GM12878 (cell line): Measurements from ENCODE around the gene SLC6A20. TPM values are rescaled to one million over a fixed set of nuclear protein-coding genes. Genes with fewer than 3 reads are reported as not detected.

Source experiments
- ATAC-seq: fragments of 200-7000 bp; cut with Tn5 transposase; 3 replicates; pipeline ENCODE4 v1.9.1; 2020; ENCODE audit warnings: mild to moderate bottlenecking, moderate library complexity
- BruUV-seq: library from RNA; stranded (reverse); fragments of 400-500 nt; replicated peaks from 2 replicates; lab custom pipeline; 2021; lab: Mats Ljungman, UMichigan
- CTCF ChIA-PET: fragments of 300-600 bp; sonication (Branson Sonifier 250); formaldehyde crosslinking; extraction: SDS; loops from one replicate; lab custom pipeline; 2021; ENCODE audit warnings: inconsistent platforms; lab: Yijun Ruan, JAX
- POLR2A ChIA-PET: fragments of 350-600 bp; formaldehyde crosslinking; extraction: SDS; loops from one replicate; lab custom pipeline; 2021; ENCODE audit warnings: inconsistent platforms; lab: Charles Lee
- RAD21 ChIA-PET: fragments of 300-600 bp; sonication (Branson Sonifier 250); formaldehyde crosslinking; loops from one replicate; lab custom pipeline; 2023; ENCODE audit warnings: antibody characterized with exemption; ENCODE audit not compliant: unreplicated experiment; lab: Charles Lee
- SMC1A ChIA-PET: fragments of 300-600 bp; sonication (Branson Sonifier 250); formaldehyde crosslinking; loops from one replicate; lab custom pipeline; 2023; ENCODE audit not compliant: unreplicated experiment, uncharacterized antibody; lab: Charles Lee
- DNase-seq: peaks from one replicate; pipeline ENCODE4 v3.0.0-alpha.2; 2011; ENCODE audit warnings: low read depth, low spot score
- FAIRE-seq: peaks from 3 replicates; lab custom pipeline; 2011; peaks lifted over from hg19 to GRCh38; lab: Jason Lieb, UNC
- H2AFZ ChIP-seq: 2 replicates; pipeline ENCODE4 v1.6.0; 2011; ENCODE audit warnings: low read depth, low read length, control low read depth; ENCODE audit not compliant: control insufficient read depth
- H3K27ac ChIP-seq: 2 replicates; pipeline ENCODE4 v1.5.1; 2011; ENCODE audit warnings: control low read depth; ENCODE audit not compliant: control insufficient read depth, insufficient read depth
- H3K27me3 ChIP-seq, 2 experiments: replicated peaks in 1 of 2; 2 replicates each; pipeline versions ENCODE4 v1.6.0 to v1.6.1; 2011; ENCODE audit warnings: low read length in 1 of 2; ENCODE audit not compliant: control insufficient read depth in 2 of 2, insufficient read depth in 2 of 2
- H3K36me3 ChIP-seq, 2 experiments: 2 replicates each; pipeline ENCODE4 v1.5.1; 2011; ENCODE audit warnings: low read length in 1 of 2; ENCODE audit not compliant: control insufficient read depth in 2 of 2, insufficient read depth in 2 of 2
- H3K4me1 ChIP-seq: 2 replicates; pipeline ENCODE4 v1.6.1; 2011; ENCODE audit warnings: mild to moderate bottlenecking, low read length, moderate library complexity, mixed read lengths; ENCODE audit not compliant: control insufficient read depth, insufficient read depth
- H3K4me2 ChIP-seq: 2 replicates; pipeline ENCODE4 v1.6.0; 2011; ENCODE audit warnings: control low read depth; ENCODE audit not compliant: control insufficient read depth, insufficient read depth
- H3K4me3 ChIP-seq: fragments of 200-600 bp; sonication (generic); 2 replicates; pipeline ENCODE4 v1.5.1; 2016
- H3K79me2 ChIP-seq: 2 replicates; pipeline ENCODE4 v1.6.0; 2011; ENCODE audit warnings: low read length; ENCODE audit not compliant: control insufficient read depth, insufficient read depth
- H3K9ac ChIP-seq: 2 replicates; pipeline ENCODE4 v1.8.0; 2011; ENCODE audit warnings: low read length, control low read depth, mixed read lengths; ENCODE audit not compliant: control insufficient read depth, insufficient read depth
- H3K9me3 ChIP-seq: replicated peaks from 3 replicates; pipeline ENCODE4 v1.5.1; 2011; ENCODE audit warnings: mild to moderate bottlenecking, low read length; ENCODE audit not compliant: control insufficient read depth, insufficient read depth
- H4K20me1 ChIP-seq: 2 replicates; pipeline ENCODE4 v1.6.0; 2011; ENCODE audit not compliant: control insufficient read depth, insufficient read depth
- FOXM1 ChIP-seq: IDR thresholded peaks from 2 replicates; pipeline ENCODE4 v1.6.1; 2012; ENCODE audit warnings: low read depth, mild to moderate bottlenecking, inconsistent platforms, low read length, moderate library complexity
- NBN ChIP-seq: fragments of 450-650 bp; IDR thresholded peaks from 2 replicates; pipeline ENCODE4 v1.6.1; 2016
- PML ChIP-seq: IDR thresholded peaks from 2 replicates; pipeline ENCODE4 v1.6.1; 2012; ENCODE audit warnings: low read length, inconsistent platforms
- TAF1 ChIP-seq: IDR thresholded peaks from 2 replicates; pipeline ENCODE4 v1.6.1; 2011; ENCODE audit warnings: mild to moderate bottlenecking, low read depth, low read length, borderline replicate concordance
- WGBS: methylation state at CpG from one replicate; pipeline ENCODE4 v1.1.6; 2016; ENCODE audit warnings: low lambda C conversion rate; ENCODE audit not compliant: insufficient replicate concordance, insufficient coverage; ENCODE audit errors: missing lambda C conversion rate; 5-methylcytosine and 5-hydroxymethylcytosine counted together
- in situ Hi-C: fragments of 300-500 bp; cut with MboI; formaldehyde crosslinking; loops from 9 replicates; pipeline ENCODE4 v1.14.3; 2018; ENCODE audit warnings: mixed read lengths
- intact Hi-C: fragments of 100-400 bp; cut with micrococcal nuclease; formaldehyde crosslinking; loops from one replicate; pipeline ENCODE4 v1.14.2; 2022; ENCODE audit not compliant: unreplicated experiment
- polyA plus RNA-seq, 11 experiments: library from polyadenylated mRNA; depleted of rRNA in 4 of 11; unstranded in 6 of 11; stranded (reverse) in 5 of 11; fragments of >200 nt; fragmentation: Nextera tagmentation in 4 of 11; fragmentation: Illumina TruSeq in 1 of 11; extraction: Ambion mirVana in 4 of 11; extraction: Trizol in 1 of 11; gene quantifications; 1 replicate in 1 of 11; 2 replicates in 10 of 11; pipeline versions ENCODE4 v1.2.1 to v1.2.3, GENCODE V29; 2011 to 2016; ENCODE audit warnings: inconsistent platforms in 2 of 11, missing spikeins in 2 of 11, low read depth in 1 of 11
- total RNA-seq, 4 experiments: library from RNA; depleted of rRNA in 3 of 4; stranded (reverse); fragments of >200 nt in 3 of 4; fragmentation: Illumina TruSeq in 1 of 4; extraction: Trizol in 1 of 4; gene quantifications; 2 replicates each; pipeline versions ENCODE4 v1.2.1 to v1.2.3, GENCODE V29; 2013 to 2021
- TF ChIP-seq, protein P1 (sequence below): fragments of 450-650 bp; IDR thresholded peaks from 2 replicates; pipeline ENCODE4 v1.6.1; 2016; ENCODE audit warnings: mild to moderate bottlenecking
- TF ChIP-seq, protein P2 (sequence below): IDR thresholded peaks from 2 replicates; pipeline ENCODE4 v1.6.1; 2012; ENCODE audit warnings: low read depth, low read length, improper control_type of control experiment
- TF ChIP-seq, protein P3 (sequence below): IDR thresholded peaks from 2 replicates; pipeline ENCODE4 v1.6.1; 2011; ENCODE audit warnings: low read depth, mild to moderate bottlenecking, low read length, moderate library complexity, borderline replicate concordance; ENCODE audit errors: extremely low read depth
- TF ChIP-seq, protein P4 (sequence below): fragments of 450-650 bp; formaldehyde crosslinking; IDR thresholded peaks from 2 replicates; pipeline ENCODE4 v1.4.0; 2020; ENCODE audit warnings: mild to moderate bottlenecking, moderate library complexity
- TF ChIP-seq, protein P5 (sequence below): IDR thresholded peaks from 2 replicates; pipeline ENCODE4 v1.6.1; 2012; ENCODE audit warnings: low read depth, low read length, improper control_type of control experiment

Gene SLC6A20
- total and polyA plus RNA-seq, 10 of the 15 experiments (the other 5 are each of a cell fraction or from before 2014, with no cell fraction given) = 0.31 to 4.1 (median 1.1) TPM

DNA sequence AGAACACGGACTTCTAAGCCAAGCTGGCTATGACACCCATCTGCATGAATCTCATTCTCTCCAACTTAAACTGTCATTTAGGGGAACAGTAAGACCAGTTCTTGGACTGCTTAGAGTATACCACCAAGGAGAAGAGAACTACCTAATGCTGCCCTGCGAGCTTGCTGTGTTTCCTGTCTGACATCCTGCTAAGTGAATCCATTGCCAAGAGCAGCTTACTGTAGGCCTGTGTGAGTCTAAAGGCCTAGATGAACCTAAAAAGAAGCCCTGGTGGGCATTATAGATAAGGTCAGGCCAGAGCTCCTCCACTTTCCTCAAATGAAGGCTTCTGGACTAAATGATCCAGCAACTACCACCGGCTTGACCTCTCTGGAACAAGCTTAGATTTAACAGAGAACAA, 30.6 kb upstream of the SLC6A20 start:
- intact Hi-C loops (no loop called here), in situ Hi-C loops (no loop called here)
- Histone ChIP-seq H3K4me3 (no peak overlapping the region), H3K27me3 (no peaks in the 10 kb centered on the region), H3K4me2 (no peak overlapping the region), H2AFZ (no peak overlapping the region), H3K9me3 (no peaks in the 10 kb centered on the region), H3K27ac (no peak overlapping the region), H3K4me1 (no peaks in the 10 kb centered on the region), H3K79me2 (no peaks in the 10 kb centered on the region), H3K9ac (no peak overlapping the region), H4K20me1 (no peaks in the 10 kb centered on the region), H3K36me3 (peaks cover 4% of the 10 kb centered on the region in 2 experiments; a peak in 3 of 4 replicates)
- no TSS peak for BruUV-seq
- WGBS = 77% methylated on average over 3 of the region's 3 CpGs
- SMC1A ChIA-PET = interaction anchor here (0.9 to 2.2 kb wide), 12 partner anchors 9 to 251 kb away, joined by 3 to 10 read pairs (median 4); partner anchors contain the start of gene LZTFL1
- RAD21 ChIA-PET = interaction anchor here (0.6 to 1.4 kb wide), 4 partner anchors 35 to 79 kb away, joined by 3 read pairs; no protein-coding TSS in a partner anchor
- CTCF ChIA-PET = interaction anchor here (0.9 to 1.2 kb wide), 5 partner anchors 8 to 251 kb away, joined by 3 read pairs; no protein-coding TSS in a partner anchor
- FAIRE-seq (no peak), ATAC-seq (no peak), DNase-seq (no peak)
- TF ChIP-seq, protein P1, sequence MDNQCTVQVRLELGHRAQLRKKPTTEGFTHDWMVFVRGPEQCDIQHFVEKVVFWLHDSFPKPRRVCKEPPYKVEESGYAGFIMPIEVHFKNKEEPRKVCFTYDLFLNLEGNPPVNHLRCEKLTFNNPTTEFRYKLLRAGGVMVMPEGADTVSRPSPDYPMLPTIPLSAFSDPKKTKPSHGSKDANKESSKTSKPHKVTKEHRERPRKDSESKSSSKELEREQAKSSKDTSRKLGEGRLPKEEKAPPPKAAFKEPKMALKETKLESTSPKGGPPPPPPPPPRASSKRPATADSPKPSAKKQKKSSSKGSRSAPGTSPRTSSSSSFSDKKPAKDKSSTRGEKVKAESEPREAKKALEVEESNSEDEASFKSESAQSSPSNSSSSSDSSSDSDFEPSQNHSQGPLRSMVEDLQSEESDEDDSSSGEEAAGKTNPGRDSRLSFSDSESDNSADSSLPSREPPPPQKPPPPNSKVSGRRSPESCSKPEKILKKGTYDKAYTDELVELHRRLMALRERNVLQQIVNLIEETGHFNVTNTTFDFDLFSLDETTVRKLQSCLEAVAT = no peak
- TF ChIP-seq, protein P2, sequence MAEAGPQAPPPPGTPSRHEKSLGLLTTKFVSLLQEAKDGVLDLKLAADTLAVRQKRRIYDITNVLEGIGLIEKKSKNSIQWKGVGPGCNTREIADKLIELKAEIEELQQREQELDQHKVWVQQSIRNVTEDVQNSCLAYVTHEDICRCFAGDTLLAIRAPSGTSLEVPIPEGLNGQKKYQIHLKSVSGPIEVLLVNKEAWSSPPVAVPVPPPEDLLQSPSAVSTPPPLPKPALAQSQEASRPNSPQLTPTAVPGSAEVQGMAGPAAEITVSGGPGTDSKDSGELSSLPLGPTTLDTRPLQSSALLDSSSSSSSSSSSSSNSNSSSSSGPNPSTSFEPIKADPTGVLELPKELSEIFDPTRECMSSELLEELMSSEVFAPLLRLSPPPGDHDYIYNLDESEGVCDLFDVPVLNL = no peak
- TF ChIP-seq TAF1 (no peak), NBN (no peak), FOXM1 (no peak), PML (no peak)
- TF ChIP-seq, protein P3, sequence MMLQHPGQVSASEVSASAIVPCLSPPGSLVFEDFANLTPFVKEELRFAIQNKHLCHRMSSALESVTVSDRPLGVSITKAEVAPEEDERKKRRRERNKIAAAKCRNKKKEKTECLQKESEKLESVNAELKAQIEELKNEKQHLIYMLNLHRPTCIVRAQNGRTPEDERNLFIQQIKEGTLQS = no peak
- TF ChIP-seq, protein P4, sequence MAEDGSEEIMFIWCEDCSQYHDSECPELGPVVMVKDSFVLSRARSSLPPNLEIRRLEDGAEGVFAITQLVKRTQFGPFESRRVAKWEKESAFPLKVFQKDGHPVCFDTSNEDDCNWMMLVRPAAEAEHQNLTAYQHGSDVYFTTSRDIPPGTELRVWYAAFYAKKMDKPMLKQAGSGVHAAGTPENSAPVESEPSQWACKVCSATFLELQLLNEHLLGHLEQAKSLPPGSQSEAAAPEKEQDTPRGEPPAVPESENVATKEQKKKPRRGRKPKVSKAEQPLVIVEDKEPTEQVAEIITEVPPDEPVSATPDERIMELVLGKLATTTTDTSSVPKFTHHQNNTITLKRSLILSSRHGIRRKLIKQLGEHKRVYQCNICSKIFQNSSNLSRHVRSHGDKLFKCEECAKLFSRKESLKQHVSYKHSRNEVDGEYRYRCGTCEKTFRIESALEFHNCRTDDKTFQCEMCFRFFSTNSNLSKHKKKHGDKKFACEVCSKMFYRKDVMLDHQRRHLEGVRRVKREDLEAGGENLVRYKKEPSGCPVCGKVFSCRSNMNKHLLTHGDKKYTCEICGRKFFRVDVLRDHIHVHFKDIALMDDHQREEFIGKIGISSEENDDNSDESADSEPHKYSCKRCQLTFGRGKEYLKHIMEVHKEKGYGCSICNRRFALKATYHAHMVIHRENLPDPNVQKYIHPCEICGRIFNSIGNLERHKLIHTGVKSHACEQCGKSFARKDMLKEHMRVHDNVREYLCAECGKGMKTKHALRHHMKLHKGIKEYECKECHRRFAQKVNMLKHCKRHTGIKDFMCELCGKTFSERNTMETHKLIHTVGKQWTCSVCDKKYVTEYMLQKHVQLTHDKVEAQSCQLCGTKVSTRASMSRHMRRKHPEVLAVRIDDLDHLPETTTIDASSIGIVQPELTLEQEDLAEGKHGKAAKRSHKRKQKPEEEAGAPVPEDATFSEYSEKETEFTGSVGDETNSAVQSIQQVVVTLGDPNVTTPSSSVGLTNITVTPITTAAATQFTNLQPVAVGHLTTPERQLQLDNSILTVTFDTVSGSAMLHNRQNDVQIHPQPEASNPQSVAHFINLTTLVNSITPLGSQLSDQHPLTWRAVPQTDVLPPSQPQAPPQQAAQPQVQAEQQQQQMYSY = no peak
- TF ChIP-seq, protein P5, sequence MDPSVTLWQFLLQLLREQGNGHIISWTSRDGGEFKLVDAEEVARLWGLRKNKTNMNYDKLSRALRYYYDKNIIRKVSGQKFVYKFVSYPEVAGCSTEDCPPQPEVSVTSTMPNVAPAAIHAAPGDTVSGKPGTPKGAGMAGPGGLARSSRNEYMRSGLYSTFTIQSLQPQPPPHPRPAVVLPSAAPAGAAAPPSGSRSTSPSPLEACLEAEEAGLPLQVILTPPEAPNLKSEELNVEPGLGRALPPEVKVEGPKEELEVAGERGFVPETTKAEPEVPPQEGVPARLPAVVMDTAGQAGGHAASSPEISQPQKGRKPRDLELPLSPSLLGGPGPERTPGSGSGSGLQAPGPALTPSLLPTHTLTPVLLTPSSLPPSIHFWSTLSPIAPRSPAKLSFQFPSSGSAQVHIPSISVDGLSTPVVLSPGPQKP = no peak
- POLR2A ChIA-PET = no interaction called here
